ENCODE measurements around the gene ADAMTS14.

DNA sequence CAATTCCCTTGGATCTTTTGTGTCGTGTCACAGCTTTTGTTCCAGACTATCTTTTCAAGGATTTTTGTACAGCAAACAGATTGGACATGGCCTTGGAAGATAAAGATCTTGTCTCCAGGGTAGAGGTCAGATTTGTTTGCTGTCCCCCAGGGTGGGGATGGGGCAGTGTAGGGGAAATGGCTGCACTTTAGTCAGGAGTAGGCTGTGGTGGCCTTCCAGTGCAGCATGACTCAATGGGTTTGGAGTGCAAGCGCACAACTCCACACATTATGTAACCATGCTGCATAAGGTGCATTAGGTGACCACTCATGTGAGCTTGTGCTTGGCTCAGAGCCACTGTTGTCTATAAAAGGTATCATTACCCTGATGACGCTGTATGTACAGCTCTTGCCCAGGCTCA lies 23.9 kb upstream of the ADAMTS14 start:
- TF ChIP-seq POLR2A (IDR thresholded peaks at IDR 0.05): no peak
- TF ChIP-seq, protein P1, sequence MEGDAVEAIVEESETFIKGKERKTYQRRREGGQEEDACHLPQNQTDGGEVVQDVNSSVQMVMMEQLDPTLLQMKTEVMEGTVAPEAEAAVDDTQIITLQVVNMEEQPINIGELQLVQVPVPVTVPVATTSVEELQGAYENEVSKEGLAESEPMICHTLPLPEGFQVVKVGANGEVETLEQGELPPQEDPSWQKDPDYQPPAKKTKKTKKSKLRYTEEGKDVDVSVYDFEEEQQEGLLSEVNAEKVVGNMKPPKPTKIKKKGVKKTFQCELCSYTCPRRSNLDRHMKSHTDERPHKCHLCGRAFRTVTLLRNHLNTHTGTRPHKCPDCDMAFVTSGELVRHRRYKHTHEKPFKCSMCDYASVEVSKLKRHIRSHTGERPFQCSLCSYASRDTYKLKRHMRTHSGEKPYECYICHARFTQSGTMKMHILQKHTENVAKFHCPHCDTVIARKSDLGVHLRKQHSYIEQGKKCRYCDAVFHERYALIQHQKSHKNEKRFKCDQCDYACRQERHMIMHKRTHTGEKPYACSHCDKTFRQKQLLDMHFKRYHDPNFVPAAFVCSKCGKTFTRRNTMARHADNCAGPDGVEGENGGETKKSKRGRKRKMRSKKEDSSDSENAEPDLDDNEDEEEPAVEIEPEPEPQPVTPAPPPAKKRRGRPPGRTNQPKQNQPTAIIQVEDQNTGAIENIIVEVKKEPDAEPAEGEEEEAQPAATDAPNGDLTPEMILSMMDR (IDR thresholded peaks at IDR 0.05): no peak
